ENCODE results near the gene USH2A.

USH2A gene

DNA sequence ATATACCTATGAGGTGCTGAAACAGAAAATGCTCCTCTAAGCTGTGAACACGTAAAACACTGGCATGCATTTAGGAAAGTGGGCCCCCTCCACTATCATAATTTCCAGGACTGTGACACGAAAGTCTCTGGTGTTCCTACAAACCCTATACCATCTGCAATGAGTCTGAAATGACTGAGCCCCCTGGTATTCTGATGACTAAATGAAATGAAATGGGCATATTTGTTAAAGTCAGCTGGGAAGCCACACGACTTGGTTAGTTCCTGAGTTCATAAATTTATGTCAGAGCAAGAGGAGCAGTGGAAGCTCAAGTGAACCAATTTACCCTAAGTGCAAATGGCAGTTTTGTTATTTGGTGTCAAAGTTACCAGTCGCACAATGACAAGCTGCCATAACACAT is 673.8 kb downstream of the USH2A start:
- TF ChIP-seq RAD21 (IDR thresholded peaks at IDR 0.05; ENCODE audit: low read depth), result no peak
- TF ChIP-seq TCF12 (IDR thresholded peaks at IDR 0.05; ENCODE audit: low read depth), result no peak
- TF ChIP-seq EGR1 (IDR thresholded peaks at IDR 0.05), result no peak
- no peak for TF ChIP-seq ZBTB7A (IDR thresholded peaks at IDR 0.05; ENCODE audit: low read depth)
- TF ChIP-seq, protein P1, sequence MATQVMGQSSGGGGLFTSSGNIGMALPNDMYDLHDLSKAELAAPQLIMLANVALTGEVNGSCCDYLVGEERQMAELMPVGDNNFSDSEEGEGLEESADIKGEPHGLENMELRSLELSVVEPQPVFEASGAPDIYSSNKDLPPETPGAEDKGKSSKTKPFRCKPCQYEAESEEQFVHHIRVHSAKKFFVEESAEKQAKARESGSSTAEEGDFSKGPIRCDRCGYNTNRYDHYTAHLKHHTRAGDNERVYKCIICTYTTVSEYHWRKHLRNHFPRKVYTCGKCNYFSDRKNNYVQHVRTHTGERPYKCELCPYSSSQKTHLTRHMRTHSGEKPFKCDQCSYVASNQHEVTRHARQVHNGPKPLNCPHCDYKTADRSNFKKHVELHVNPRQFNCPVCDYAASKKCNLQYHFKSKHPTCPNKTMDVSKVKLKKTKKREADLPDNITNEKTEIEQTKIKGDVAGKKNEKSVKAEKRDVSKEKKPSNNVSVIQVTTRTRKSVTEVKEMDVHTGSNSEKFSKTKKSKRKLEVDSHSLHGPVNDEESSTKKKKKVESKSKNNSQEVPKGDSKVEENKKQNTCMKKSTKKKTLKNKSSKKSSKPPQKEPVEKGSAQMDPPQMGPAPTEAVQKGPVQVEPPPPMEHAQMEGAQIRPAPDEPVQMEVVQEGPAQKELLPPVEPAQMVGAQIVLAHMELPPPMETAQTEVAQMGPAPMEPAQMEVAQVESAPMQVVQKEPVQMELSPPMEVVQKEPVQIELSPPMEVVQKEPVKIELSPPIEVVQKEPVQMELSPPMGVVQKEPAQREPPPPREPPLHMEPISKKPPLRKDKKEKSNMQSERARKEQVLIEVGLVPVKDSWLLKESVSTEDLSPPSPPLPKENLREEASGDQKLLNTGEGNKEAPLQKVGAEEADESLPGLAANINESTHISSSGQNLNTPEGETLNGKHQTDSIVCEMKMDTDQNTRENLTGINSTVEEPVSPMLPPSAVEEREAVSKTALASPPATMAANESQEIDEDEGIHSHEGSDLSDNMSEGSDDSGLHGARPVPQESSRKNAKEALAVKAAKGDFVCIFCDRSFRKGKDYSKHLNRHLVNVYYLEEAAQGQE (IDR thresholded peaks at IDR 0.05; ENCODE audit: low read depth), result no peak
- no peak for TF ChIP-seq TEAD4 (IDR thresholded peaks at IDR 0.05)
- TF ChIP-seq, protein P2, sequence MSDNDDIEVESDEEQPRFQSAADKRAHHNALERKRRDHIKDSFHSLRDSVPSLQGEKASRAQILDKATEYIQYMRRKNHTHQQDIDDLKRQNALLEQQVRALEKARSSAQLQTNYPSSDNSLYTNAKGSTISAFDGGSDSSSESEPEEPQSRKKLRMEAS (IDR thresholded peaks at IDR 0.05), result no peak
- no peak for TF ChIP-seq NFIC (IDR thresholded peaks at IDR 0.05)
- no peak for TF ChIP-seq USF1 (IDR thresholded peaks at IDR 0.05)
- no peak for TF ChIP-seq YY1 (IDR thresholded peaks at IDR 0.05; ENCODE audit: low read depth)
- TF ChIP-seq CEBPB (IDR thresholded peaks at IDR 0.05), result no peak
- TF ChIP-seq FOXM1 (IDR thresholded peaks at IDR 0.05; ENCODE audit: borderline replicate concordance, low read depth), result no peak
- no peak for TF ChIP-seq CREB1 (IDR thresholded peaks at IDR 0.05; ENCODE audit: low read depth)
- no peak for TF ChIP-seq EP300 (IDR thresholded peaks at IDR 0.05; ENCODE audit: borderline replicate concordance)
- no peak for TF ChIP-seq TAF1 (IDR thresholded peaks at IDR 0.05; ENCODE audit: low read depth)

GRCh38 chr1:215748431-215748830 is 674.8 kb downstream of the USH2A start:
- TF ChIP-seq ZBTB7A (IDR thresholded peaks at IDR 0.05; ENCODE audit: low read depth) (no peak), YY1 (IDR thresholded peaks at IDR 0.05; ENCODE audit: low read depth) (no peak), EGR1 (IDR thresholded peaks at IDR 0.05) (no peak), CREB1 (IDR thresholded peaks at IDR 0.05; ENCODE audit: low read depth) (no peak), CEBPB (IDR thresholded peaks at IDR 0.05) (no peak), NFIC (IDR thresholded peaks at IDR 0.05) (no peak), TAF1 (IDR thresholded peaks at IDR 0.05; ENCODE audit: low read depth) (no peak), EP300 (IDR thresholded peaks at IDR 0.05; ENCODE audit: borderline replicate concordance) (no peak), RAD21 (IDR thresholded peaks at IDR 0.05; ENCODE audit: low read depth) (no peak), TCF12 (IDR thresholded peaks at IDR 0.05; ENCODE audit: low read depth) (no peak), USF1 (IDR thresholded peaks at IDR 0.05) (no peak), FOXM1 (IDR thresholded peaks at IDR 0.05; ENCODE audit: borderline replicate concordance, low read depth) (no peak), TEAD4 (IDR thresholded peaks at IDR 0.05) (no peak)
- TF ChIP-seq, protein P1 (IDR thresholded peaks at IDR 0.05; ENCODE audit: low read depth), result no peak
- TF ChIP-seq, protein P2 (IDR thresholded peaks at IDR 0.05), result no peak

- TF ChIP-seq USF1 (IDR thresholded peaks at IDR 0.05) (no peak), RAD21 (IDR thresholded peaks at IDR 0.05; ENCODE audit: low read depth) (no peak), ZBTB7A (IDR thresholded peaks at IDR 0.05; ENCODE audit: low read depth) (no peak), TEAD4 (IDR thresholded peaks at IDR 0.05) (no peak), CEBPB (IDR thresholded peaks at IDR 0.05) (no peak), NFIC (IDR thresholded peaks at IDR 0.05) (no peak), FOXM1 (IDR thresholded peaks at IDR 0.05; ENCODE audit: borderline replicate concordance, low read depth) (no peak), EP300 (IDR thresholded peaks at IDR 0.05; ENCODE audit: borderline replicate concordance) (no peak), TAF1 (IDR thresholded peaks at IDR 0.05; ENCODE audit: low read depth) (no peak), YY1 (IDR thresholded peaks at IDR 0.05; ENCODE audit: low read depth) (no peak), TCF12 (IDR thresholded peaks at IDR 0.05; ENCODE audit: low read depth) (no peak)
- TF ChIP-seq, protein P1 (IDR thresholded peaks at IDR 0.05; ENCODE audit: low read depth), result no peak
- TF ChIP-seq, protein P2 (IDR thresholded peaks at IDR 0.05), result no peak
Observed at GRCh38 chr1:215744419-215744818, 678.8 kb downstream of the USH2A start.
